IMR-90 (cell line): ENCODE results near the gene FIBCD1. TPM values are rescaled to one million over a fixed set of nuclear protein-coding genes. Genes with fewer than 3 reads are reported as not detected.
A peak's percentile ranks its signal among the peaks of the same experiment; 100 is the strongest.

Experiments used
- ATAC-seq: fragments of 200-7000 bp; cut with Tn5 transposase; 2 replicates; pipeline ENCODE4 v1.9.1; 2020; ENCODE audit warnings: low read depth, mild to moderate bottlenecking, moderate library complexity
- BruUV-seq: library from RNA; stranded (reverse); fragments of 400-500 nt; replicated peaks from 2 replicates; lab custom pipeline; 2021; lab: Mats Ljungman, UMichigan
- CTCF ChIA-PET: fragments of 300-600 bp; formaldehyde crosslinking; extraction: SDS; loops from one replicate; lab custom pipeline; 2021; ENCODE audit warnings: antibody characterized with exemption; lab: Yijun Ruan, JAX
- POLR2A ChIA-PET: fragments of 300-600 bp; sonication (Branson Sonifier 250); formaldehyde crosslinking; loops from one replicate; lab custom pipeline; 2022; ENCODE audit warnings: antibody characterized with exemption; ENCODE audit not compliant: unreplicated experiment; lab: Charles Lee
- DNase-seq: peaks from one replicate; pipeline ENCODE4 v3.0.0; 2013
- H2AFZ ChIP-seq: replicated peaks from 2 replicates; pipeline ENCODE3; 2013; ENCODE audit warnings: low read length, mild to moderate bottlenecking; ENCODE audit not compliant: poor library complexity
- H2AK5ac ChIP-seq: 2 replicates; pipeline ENCODE4 v1.6.1; 2013; ENCODE audit warnings: low read depth, low read length, inconsistent platforms
- H2AK9ac ChIP-seq: replicated peaks from 2 replicates; pipeline ENCODE3; 2013; ENCODE audit warnings: mild to moderate bottlenecking, low read depth, low read length, moderate library complexity; ENCODE audit not compliant: poor library complexity
- H2BK120ac ChIP-seq: 2 replicates; pipeline ENCODE4 v1.6.1; 2013; ENCODE audit warnings: low read depth, low read length, inconsistent platforms
- H2BK15ac ChIP-seq: 3 replicates; pipeline ENCODE4 v1.6.1; 2013; ENCODE audit warnings: low read depth, low read length, inconsistent platforms
- H2BK20ac ChIP-seq: 2 replicates; pipeline ENCODE4 v1.6.1; 2013; ENCODE audit warnings: low read depth, mild to moderate bottlenecking, inconsistent platforms, low read length, moderate library complexity
- H2BK5ac ChIP-seq: 2 replicates; pipeline ENCODE4 v1.6.1; 2013; ENCODE audit warnings: mild to moderate bottlenecking, low read depth, low read length, inconsistent platforms; ENCODE audit not compliant: poor library complexity, severe bottlenecking
- H3K14ac ChIP-seq: replicated peaks from 2 replicates; pipeline ENCODE4 v1.6.1; 2013; ENCODE audit warnings: low read depth, low read length, inconsistent platforms
- H3K18ac ChIP-seq: 2 replicates; pipeline ENCODE4 v1.6.1; 2013; ENCODE audit warnings: low read depth, low read length, control low read depth
- H3K23ac ChIP-seq: 2 replicates; pipeline ENCODE4 v1.6.1; 2013; ENCODE audit warnings: low read depth, low read length, inconsistent platforms
- H3K27ac ChIP-seq: 2 replicates; pipeline ENCODE4 v1.5.1; 2013; ENCODE audit warnings: mild to moderate bottlenecking, control low read depth, low read length; ENCODE audit not compliant: insufficient read depth
- H3K27me3 ChIP-seq: 2 replicates; pipeline ENCODE4 v1.6.1; 2013; ENCODE audit warnings: low read length; ENCODE audit not compliant: control insufficient read depth, insufficient read depth
- H3K36me3 ChIP-seq: 2 replicates; pipeline ENCODE4 v1.6.1; 2013; ENCODE audit warnings: low read length, mixed read lengths; ENCODE audit not compliant: control insufficient read depth, insufficient read depth
- H3K4ac ChIP-seq: 2 replicates; pipeline ENCODE4 v1.6.1; 2013; ENCODE audit warnings: low read depth, low read length, inconsistent platforms
- H3K4me1 ChIP-seq: 2 replicates; pipeline ENCODE4 v1.6.1; 2013; ENCODE audit warnings: low read length, mixed read lengths; ENCODE audit not compliant: control insufficient read depth, insufficient read depth
- H3K4me2 ChIP-seq: 2 replicates; pipeline ENCODE4 v1.6.1; 2013; ENCODE audit warnings: low read depth, mild to moderate bottlenecking, control low read depth, low read length, moderate library complexity
- H3K4me3 ChIP-seq: 2 replicates; pipeline ENCODE4 v1.5.1; 2013; ENCODE audit warnings: low read depth, mild to moderate bottlenecking, control low read depth, low read length, moderate library complexity; ENCODE audit not compliant: insufficient read depth
- H3K56ac ChIP-seq: 2 replicates; pipeline ENCODE4 v1.6.1; 2013; ENCODE audit warnings: low read length, inconsistent platforms; ENCODE audit not compliant: insufficient read depth; ENCODE audit errors: extremely low read depth
- H3K79me1 ChIP-seq, 2 experiments: 2 replicates each; pipeline ENCODE4 v1.6.1; 2013; ENCODE audit warnings: low read length in 2 of 2, inconsistent platforms in 1 of 2, low read depth in 1 of 2
- H3K9ac ChIP-seq: 2 replicates; pipeline ENCODE4 v1.6.1; 2013; ENCODE audit warnings: low read depth, low read length, control low read depth
- H3K9me1 ChIP-seq: 2 replicates; pipeline ENCODE4 v1.6.1; 2013; ENCODE audit warnings: low read length, inconsistent platforms; ENCODE audit not compliant: insufficient read depth
- H3K9me3 ChIP-seq: 2 replicates; pipeline ENCODE4 v1.6.1; 2013; ENCODE audit warnings: low read length; ENCODE audit not compliant: control insufficient read depth, insufficient read depth
- H4K20me1 ChIP-seq: 2 replicates; pipeline ENCODE4 v1.6.1; 2013; ENCODE audit warnings: low read length, inconsistent platforms; ENCODE audit not compliant: insufficient read depth
- H4K5ac ChIP-seq: 2 replicates; pipeline ENCODE4 v1.6.1; 2013; ENCODE audit warnings: mild to moderate bottlenecking, low read depth, low read length, control low read depth
- H4K8ac ChIP-seq, 2 experiments: 2 replicates each; pipeline ENCODE4 v1.6.1; 2013; ENCODE audit warnings: low read depth in 2 of 2, low read length in 2 of 2, control low read depth in 1 of 2, inconsistent platforms in 1 of 2
- H4K91ac ChIP-seq: 2 replicates; pipeline ENCODE4 v1.6.1; 2013; ENCODE audit warnings: low read depth, low read length, inconsistent platforms; ENCODE audit not compliant: insufficient read depth
- MAFK ChIP-seq: IDR thresholded peaks from 2 replicates; pipeline ENCODE4 v1.6.1; 2012; ENCODE audit warnings: low read depth, low read length, improper control_type of control experiment
- RCOR1 ChIP-seq: IDR thresholded peaks from 2 replicates; pipeline ENCODE4 v1.6.1; 2012; ENCODE audit warnings: mild to moderate bottlenecking, low read length, improper control_type of control experiment; ENCODE audit not compliant: insufficient replicate concordance
- WGBS, 2 experiments: methylation state at CpG; one replicate each; pipeline versions ENCODE4 v1.1.5 to v1.1.7; 2013; ENCODE audit warnings: missing lambda C conversion rate in 2 of 2; ENCODE audit not compliant: insufficient read length in 1 of 2; ENCODE audit errors: extremely low coverage in 2 of 2; 5-methylcytosine and 5-hydroxymethylcytosine counted together
- dilution Hi-C: fragments of 300-500 bp; cut with HindIII; formaldehyde crosslinking; loops from one replicate; pipeline ENCODE4 v1.14.3; 2018; ENCODE audit warnings: low sequenced_read_pairs; ENCODE audit not compliant: unreplicated experiment
- in situ Hi-C: fragments of 300-500 bp; cut with MboI; formaldehyde crosslinking; loops from 3 replicates; pipeline ENCODE4 v1.14.3; 2019; ENCODE audit warnings: low sequenced_read_pairs, inconsistent platforms, mixed read lengths
- intact Hi-C: fragments of 100-400 bp; cut with micrococcal nuclease; formaldehyde crosslinking; loops from 2 replicates; pipeline ENCODE4 v1.10.0; 2022
- polyA plus RNA-seq, 3 experiments: library from polyadenylated mRNA; depleted of rRNA; stranded (reverse); fragments of >200 nt; gene quantifications; 2 replicates each; pipeline ENCODE4 v1.2.3, GENCODE V29; 2012; ENCODE audit warnings: low replicate concordance in 1 of 3
- total RNA-seq: library from RNA; depleted of rRNA; stranded (reverse); fragments of >200 nt; gene quantifications from 2 replicates; pipeline ENCODE4 v1.2.3, GENCODE V29; 2012

The FIBCD1 gene
- total and polyA plus RNA-seq, 2 of the 4 experiments (the other 2 are of a cell fraction): 1.1 to 10.1 TPM

- Histone ChIP-seq H3K4me3 (no peak overlapping the region), H3K4ac (peak overlapping the region; percentile 72), H2AFZ (no peak overlapping the region), H3K4me2 (no peak overlapping the region), H2BK120ac (peak overlapping the region; percentile 60), H2AK9ac (peak overlapping the region; percentile 85), H4K91ac (peak overlapping the region; percentile 60), H4K5ac (peak overlapping the region; percentile 32; the same call in 1 of the 2 replicates), H3K18ac (peak overlapping the region; percentile 3), H2BK15ac (0 out of 3 replicates have a peak overlapping the region, but pooled peaks have one; percentile 41), H3K9ac (peak overlapping the region; percentile 37), H3K27ac (peak overlapping the region; percentile 85), H3K23ac (peak overlapping the region; percentile 80), H3K79me1 (peaks cover 33 to 88% of the 10 kb centered on the region in 2 experiments), H4K8ac (peak overlapping the region; percentile 19 to 57; a peak in 2 of 4 replicates), H3K56ac (peak overlapping the region; percentile 20; the same call in 1 of the 2 replicates), H4K20me1 (peaks cover 71% of the 10 kb centered on the region), H3K14ac (peak overlapping the region; percentile 69), H3K36me3 (peaks cover 60% of the 10 kb centered on the region), H3K9me1 (peaks cover 23% of the 10 kb centered on the region), H2AK5ac (peak overlapping the region; percentile 60), H3K4me1 (peaks cover 37% of the 10 kb centered on the region), H2BK20ac (peak overlapping the region; percentile 83; the same call in 1 of the 2 replicates), H3K27me3 (no peaks in the 10 kb centered on the region), H2BK5ac (peak overlapping the region; percentile 67), H3K9me3 (no peaks in the 10 kb centered on the region)
- intact Hi-C loops: no loop called here
- ATAC-seq (no peak), DNase-seq (no peak)
- ChIA-PET POLR2A (no interaction called here), CTCF (interaction anchor here (0.6 to 1.8 kb wide), 4 partner anchors 8 to 86 kb away, joined by 3 to 4 read pairs (median 4); no protein-coding TSS in a partner anchor)
- dilution Hi-C loops: no loop called here
- in situ Hi-C loops: loop anchor here (5.0 kb wide), 1 partner anchor 82 kb away; no protein-coding TSS in a partner anchor
- peak; percentile 38; the same call in 1 of the 2 replicates for TF ChIP-seq MAFK
- no peak for TF ChIP-seq RCOR1
- BruUV-seq: no TSS peak
- whole genome bisulfite sequencing, 2 experiments: 81% methylated on average over 5 of the region's 20 CpGs; no CpG with 5 or more reads in 1 of the 2 experiments
Observed at GRCh38 chr9:130858739-130859705, 80.0 kb downstream of the FIBCD1 start.
